Measurements from ENCODE around the gene HOXA2. TPM values are rescaled to one million over a fixed set of nuclear protein-coding genes. Genes with fewer than 3 reads are reported as not detected.

Gene HOXA2
- total and polyA plus RNA-seq, 3 experiments from 2014 or later: not detected

- Mint-ChIP-seq H3K36me3 (no peaks in the 10 kb centered on the region), H3K27ac (no peak overlapping the region), H3K4me1 (no peaks in the 10 kb centered on the region), H3K9me3 (no peaks in the 10 kb centered on the region), H3K4me3 (no peak overlapping the region), H3K27me3 (peaks cover 5 to 6% of the 10 kb centered on the region in 2 donors)
- CTCF ChIA-PET: no interaction called here
- Histone ChIP-seq H3K36me3 (ENCODE audit: insufficient read depth, low read length) (no peaks in the 10 kb centered on the region), H3K9me3 (ENCODE audit: low read length) (no peaks in the 10 kb centered on the region), H3K27me3 (ENCODE audit: insufficient read depth, low read length, poor library complexity, severe bottlenecking) (no peaks in the 10 kb centered on the region), H3K4me3 (ENCODE audit: low read length) (no peak overlapping the region), H3K27ac (ENCODE audit: low read depth, low read length) (no peak overlapping the region), H3K4me1 (ENCODE audit: insufficient read depth, low read length) (no peaks in the 10 kb centered on the region)
- no peak for DNase-seq
- POLR2A ChIA-PET: no interaction called here
Measured at GRCh38 chr7:27053153-27053552, 49.3 kb downstream of the HOXA2 start.

GRCh38 chr7:27051451-27051850 is 51.0 kb downstream of the HOXA2 start:
- no peak overlapping the region for H3K4me3 ChIP-seq (ENCODE audit: low read length)
- H3K9me3 ChIP-seq (ENCODE audit: low read length): no peaks in the 10 kb centered on the region
- CTCF ChIA-PET: no interaction called here
- POLR2A ChIA-PET: interaction anchor here (0.7 kb wide), 1 partner anchor 861 kb away, joined by 3 read pairs; no protein-coding TSS in a partner anchor
- no peak for DNase-seq
- H3K36me3 ChIP-seq (ENCODE audit: insufficient read depth, low read length): no peaks in the 10 kb centered on the region
- no peaks in the 10 kb centered on the region for H3K9me3 Mint-ChIP-seq
- H3K27ac ChIP-seq (ENCODE audit: low read depth, low read length): no peak overlapping the region
- H3K36me3 Mint-ChIP-seq: no peaks in the 10 kb centered on the region
- H3K27ac Mint-ChIP-seq: no peak overlapping the region
- no peaks in the 10 kb centered on the region for H3K4me1 ChIP-seq (ENCODE audit: insufficient read depth, low read length)
- no peak overlapping the region for H3K4me3 Mint-ChIP-seq
- no peaks in the 10 kb centered on the region for H3K27me3 Mint-ChIP-seq
- no peaks in the 10 kb centered on the region for H3K27me3 ChIP-seq (ENCODE audit: insufficient read depth, low read length, poor library complexity, severe bottlenecking)
- no peaks in the 10 kb centered on the region for H3K4me1 Mint-ChIP-seq

Other genes starting within 250 kb of the HOXA2 start
- 10 to 100 TPM; 11.4 to 13.2 TPM for gene SKAP2, start 238.1 kb downstream of the HOXA2 start, total RNA-seq
- 55.2 TPM for gene SKAP2, start 238.1 kb downstream of the HOXA2 start, polyA plus RNA-seq
- under 1 TPM; 0.31 to 0.38 TPM for gene HOXA1, start 6.7 kb downstream of the HOXA2 start, total RNA-seq
- gene HOXA1, start 6.7 kb downstream of the HOXA2 start, polyA plus RNA-seq: 0.75 TPM
- gene HOXA4, start 28.1 kb upstream of the HOXA2 start, total RNA-seq: under 1 TPM in 1 of 2 experiments, not detected in 1; 0.11 TPM
- 0.20 TPM for gene HOXA4, start 28.1 kb upstream of the HOXA2 start, polyA plus RNA-seq
- not detected for gene HOXA5, start 41.0 kb upstream of the HOXA2 start, total RNA-seq
- gene HOXA5, start 41.0 kb upstream of the HOXA2 start, polyA plus RNA-seq: not detected
- not detected for gene HOXA6, start 45.1 kb upstream of the HOXA2 start, total RNA-seq
- gene HOXA6, start 45.1 kb upstream of the HOXA2 start, polyA plus RNA-seq: not detected
- gene HOXA3, start 49.9 kb upstream of the HOXA2 start, total RNA-seq: not detected
- gene HOXA3, start 49.9 kb upstream of the HOXA2 start, polyA plus RNA-seq: not detected
- gene HOXA7, start 54.0 kb upstream of the HOXA2 start, total RNA-seq: not detected
- gene HOXA7, start 54.0 kb upstream of the HOXA2 start, polyA plus RNA-seq: not detected
- gene HOXA9, start 62.9 kb upstream of the HOXA2 start, total RNA-seq: not detected
- gene HOXA9, start 62.9 kb upstream of the HOXA2 start, polyA plus RNA-seq: not detected
- gene HOXA10, start 71.6 kb upstream of the HOXA2 start, total RNA-seq: not detected
- gene HOXA10, start 71.6 kb upstream of the HOXA2 start, polyA plus RNA-seq: 0.09 TPM
- gene HOXA11, start 82.5 kb upstream of the HOXA2 start, total RNA-seq: not detected
- not detected for gene HOXA11, start 82.5 kb upstream of the HOXA2 start, polyA plus RNA-seq
- gene HOXA13, start 97.4 kb upstream of the HOXA2 start, total RNA-seq: not detected
- not detected for gene HOXA13, start 97.4 kb upstream of the HOXA2 start, polyA plus RNA-seq
- gene EVX1, start 140.1 kb upstream of the HOXA2 start, total RNA-seq: not detected
- gene EVX1, start 140.1 kb upstream of the HOXA2 start, polyA plus RNA-seq: not detected

All from CD8-positive, alpha-beta memory T cell (primary cell).